OCI-LY7 (cell line): ENCODE measurements around the gene ID1. TPM values are rescaled to one million over a fixed set of nuclear protein-coding genes. Genes with fewer than 3 reads are reported as not detected.
"Not testable (repeated sequence)": the region's sequence is repeated elsewhere in the genome, so short reads cannot be mapped to it uniquely, and the experiment has no call there.

Experiments
- BruUV-seq: library from RNA; stranded (reverse); fragments of 400-500 nt; replicated peaks from 2 replicates; lab custom pipeline; 2021; lab: Mats Ljungman, UMichigan
- CTCF ChIA-PET: fragments of 300-600 bp; sonication (Branson Sonifier 250); formaldehyde crosslinking; loops from one replicate; lab custom pipeline; 2022; ENCODE audit warnings: antibody characterized with exemption; ENCODE audit not compliant: unreplicated experiment; lab: Charles Lee
- POLR2A ChIA-PET: fragments of 300-600 bp; sonication (Branson Sonifier 250); formaldehyde crosslinking; loops from one replicate; lab custom pipeline; 2022; ENCODE audit warnings: antibody characterized with exemption; lab: Charles Lee
- DNase-seq: peaks from one replicate; pipeline ENCODE4 v3.0.0-alpha.2; 2015; ENCODE audit warnings: low spot score
- H2AFZ ChIP-seq: fragments of 200-600 bp; sonication (generic), shearing (Covaris generic); 2 replicates; pipeline ENCODE4 v1.6.1; 2014; ENCODE audit warnings: mild to moderate bottlenecking, antibody characterized with exemption, low read length, moderate library complexity
- H3K27ac ChIP-seq: fragments of 200-600 bp; sonication (generic); 2 replicates; pipeline ENCODE4 v1.5.1; 2014; ENCODE audit warnings: mixed run types, low read depth, mild to moderate bottlenecking, moderate library complexity, low read length, inconsistent platforms; ENCODE audit not compliant: poor library complexity, severe bottlenecking
- H3K36me3 ChIP-seq: fragments of 200-600 bp; sonication (generic); 2 replicates; pipeline ENCODE4 v1.6.1; 2014; ENCODE audit warnings: mild to moderate bottlenecking, antibody characterized with exemption, low read length, moderate library complexity, mixed read lengths; ENCODE audit not compliant: insufficient read depth
- H3K4me1 ChIP-seq: fragments of 200-600 bp; sonication (generic); 2 replicates; pipeline ENCODE4 v1.5.1; 2014; ENCODE audit warnings: mild to moderate bottlenecking, low read length; ENCODE audit not compliant: insufficient read depth, poor library complexity, severe bottlenecking
- H3K4me2 ChIP-seq: fragments of 200-600 bp; sonication (generic); 2 replicates; pipeline ENCODE4 v1.6.1; 2014; ENCODE audit warnings: mild to moderate bottlenecking, low read length
- H3K4me3 ChIP-seq: fragments of 200-600 bp; sonication (generic); 2 replicates; pipeline ENCODE4 v1.5.1; 2014; ENCODE audit warnings: mild to moderate bottlenecking, low read depth, low read length; ENCODE audit not compliant: poor library complexity, severe bottlenecking
- H3K79me2 ChIP-seq: fragments of 200-600 bp; sonication (generic); 2 replicates; pipeline ENCODE4 v1.6.1; 2016; ENCODE audit warnings: low read depth, mild to moderate bottlenecking, low read length, moderate library complexity, mixed read lengths; ENCODE audit not compliant: insufficient read depth
- H3K9me2 ChIP-seq: fragments of 200-600 bp; sonication (generic); 2 replicates; pipeline ENCODE4 v1.6.1; 2016; ENCODE audit warnings: mild to moderate bottlenecking, low read length, mixed read lengths; ENCODE audit not compliant: insufficient read depth
- H3K9me3 ChIP-seq: fragments of 200-600 bp; sonication (generic); 2 replicates; pipeline ENCODE4 v1.6.1; 2014; ENCODE audit warnings: mild to moderate bottlenecking, mixed run types, low read length, mixed read lengths
- H4K20me1 ChIP-seq: fragments of 200-600 bp; sonication (generic); 2 replicates; pipeline ENCODE4 v1.6.1; 2014; ENCODE audit warnings: mild to moderate bottlenecking, antibody characterized with exemption, low read length, moderate library complexity, mixed read lengths; ENCODE audit not compliant: insufficient read depth
- EZH2phosphoT487 ChIP-seq: fragments of 200-600 bp; sonication (generic); IDR thresholded peaks from 2 replicates; pipeline ENCODE4 v1.6.1; 2018; ENCODE audit warnings: low read depth, borderline replicate concordance, mild to moderate bottlenecking, mixed run types, antibody characterized with exemption, low read length, moderate library complexity, mixed read lengths
- intact Hi-C: fragments of 100-400 bp; cut with micrococcal nuclease; formaldehyde crosslinking; loops from one replicate; pipeline ENCODE4 v1.10.0; 2022; ENCODE audit not compliant: unreplicated experiment
- total RNA-seq, 2 experiments: library from RNA; depleted of rRNA in 1 of 2; stranded (reverse); fragments of >200 nt in 1 of 2; shearing (Covaris generic) in 1 of 2; gene quantifications; 2 replicates each; pipeline ENCODE4 v1.2.3, GENCODE V29; 2014 to 2022
- TF ChIP-seq, protein P1 (sequence below): fragments of 200-600 bp; sonication (generic); conservative IDR thresholded peaks from 2 replicates; pipeline ENCODE4 v1.5.1; 2014; ENCODE audit warnings: mild to moderate bottlenecking, antibody characterized with exemption, low read length, moderate library complexity, mixed read lengths

Gene ID1
- total RNA-seq, 2 experiments from 2014 or later = 3.3 to 3.6 TPM

DNA sequence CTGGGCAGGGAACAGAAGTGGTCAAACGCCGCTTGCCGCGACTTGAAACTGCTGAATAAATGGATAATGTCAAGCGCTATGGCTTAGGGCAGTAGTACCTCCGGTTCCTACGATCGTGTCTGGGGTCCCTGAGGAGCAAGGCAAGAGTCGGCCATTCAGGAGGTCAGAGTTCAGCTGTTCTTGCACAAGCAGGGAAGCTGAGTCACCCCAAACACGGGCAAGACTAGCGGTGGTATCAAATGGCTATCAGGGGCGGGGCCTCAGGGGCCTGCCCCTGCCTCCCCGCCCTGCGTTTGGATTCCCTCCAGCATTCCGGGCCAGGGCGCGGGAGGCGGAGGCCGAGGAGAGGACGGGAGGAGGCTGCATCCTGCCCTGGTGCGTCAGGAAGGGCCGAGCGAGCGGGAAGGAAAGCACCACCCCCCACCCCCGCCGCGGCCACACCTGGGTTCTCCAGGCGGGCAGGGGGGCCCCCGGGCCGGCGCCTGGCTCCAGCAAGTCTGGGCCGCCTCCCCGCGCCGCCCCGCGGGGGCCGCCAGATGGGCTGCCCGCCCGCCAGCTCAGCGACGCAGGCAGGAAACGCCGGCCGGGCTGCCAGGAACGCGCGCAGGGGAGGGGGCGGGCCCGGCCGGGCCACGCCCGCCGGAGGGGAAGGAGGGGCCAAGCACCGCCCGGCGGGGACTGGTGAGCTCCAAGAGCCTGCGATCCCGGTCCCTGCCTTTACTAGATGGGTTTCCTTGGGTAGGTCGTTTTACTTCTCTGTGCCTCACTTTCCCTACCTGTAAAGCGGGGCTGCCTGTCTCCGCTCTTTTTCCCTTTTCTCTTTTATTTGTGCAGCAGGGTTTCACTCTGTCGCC, 32.2 kb upstream of the ID1 start:
- peak overlapping the region; percentile 75 for H3K4me2 ChIP-seq
- DNase-seq = peak; percentile 92
- TF ChIP-seq, protein P1, sequence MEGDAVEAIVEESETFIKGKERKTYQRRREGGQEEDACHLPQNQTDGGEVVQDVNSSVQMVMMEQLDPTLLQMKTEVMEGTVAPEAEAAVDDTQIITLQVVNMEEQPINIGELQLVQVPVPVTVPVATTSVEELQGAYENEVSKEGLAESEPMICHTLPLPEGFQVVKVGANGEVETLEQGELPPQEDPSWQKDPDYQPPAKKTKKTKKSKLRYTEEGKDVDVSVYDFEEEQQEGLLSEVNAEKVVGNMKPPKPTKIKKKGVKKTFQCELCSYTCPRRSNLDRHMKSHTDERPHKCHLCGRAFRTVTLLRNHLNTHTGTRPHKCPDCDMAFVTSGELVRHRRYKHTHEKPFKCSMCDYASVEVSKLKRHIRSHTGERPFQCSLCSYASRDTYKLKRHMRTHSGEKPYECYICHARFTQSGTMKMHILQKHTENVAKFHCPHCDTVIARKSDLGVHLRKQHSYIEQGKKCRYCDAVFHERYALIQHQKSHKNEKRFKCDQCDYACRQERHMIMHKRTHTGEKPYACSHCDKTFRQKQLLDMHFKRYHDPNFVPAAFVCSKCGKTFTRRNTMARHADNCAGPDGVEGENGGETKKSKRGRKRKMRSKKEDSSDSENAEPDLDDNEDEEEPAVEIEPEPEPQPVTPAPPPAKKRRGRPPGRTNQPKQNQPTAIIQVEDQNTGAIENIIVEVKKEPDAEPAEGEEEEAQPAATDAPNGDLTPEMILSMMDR = no peak
- intact Hi-C loops = loop anchor here (1.0 to 2.0 kb wide), 2 partner anchors 32 to 36 kb away; partner anchors contain the start of gene ID1
- H3K27ac ChIP-seq = peak overlapping the region; percentile 59
- CTCF ChIA-PET = interaction anchor here (2.6 kb wide), 1 partner anchor 40 kb away, joined by 11 read pairs; no protein-coding TSS in a partner anchor
- POLR2A ChIA-PET = interaction anchor here (0.7 to 3.7 kb wide), 9 partner anchors 12 to 111 kb away, joined by 3 to 25 read pairs (median 4); partner anchors contain the start of gene ID1
- H3K9me3 ChIP-seq = no peaks in the 10 kb centered on the region
- H4K20me1 ChIP-seq = no peaks in the 10 kb centered on the region
- no peaks in the 10 kb centered on the region for H3K9me2 ChIP-seq
- BruUV-seq = TSS peak; percentile 54
- peaks cover 20% of the 10 kb centered on the region; the same call in 1 of the 2 replicates for H3K36me3 ChIP-seq
- peaks cover 20% of the 10 kb centered on the region for H3K4me1 ChIP-seq
- peak overlapping the region; percentile 90 for H2AFZ ChIP-seq
- H3K4me3 ChIP-seq = peak overlapping the region; percentile 71
- no peaks in the 10 kb centered on the region for H3K79me2 ChIP-seq

DNA sequence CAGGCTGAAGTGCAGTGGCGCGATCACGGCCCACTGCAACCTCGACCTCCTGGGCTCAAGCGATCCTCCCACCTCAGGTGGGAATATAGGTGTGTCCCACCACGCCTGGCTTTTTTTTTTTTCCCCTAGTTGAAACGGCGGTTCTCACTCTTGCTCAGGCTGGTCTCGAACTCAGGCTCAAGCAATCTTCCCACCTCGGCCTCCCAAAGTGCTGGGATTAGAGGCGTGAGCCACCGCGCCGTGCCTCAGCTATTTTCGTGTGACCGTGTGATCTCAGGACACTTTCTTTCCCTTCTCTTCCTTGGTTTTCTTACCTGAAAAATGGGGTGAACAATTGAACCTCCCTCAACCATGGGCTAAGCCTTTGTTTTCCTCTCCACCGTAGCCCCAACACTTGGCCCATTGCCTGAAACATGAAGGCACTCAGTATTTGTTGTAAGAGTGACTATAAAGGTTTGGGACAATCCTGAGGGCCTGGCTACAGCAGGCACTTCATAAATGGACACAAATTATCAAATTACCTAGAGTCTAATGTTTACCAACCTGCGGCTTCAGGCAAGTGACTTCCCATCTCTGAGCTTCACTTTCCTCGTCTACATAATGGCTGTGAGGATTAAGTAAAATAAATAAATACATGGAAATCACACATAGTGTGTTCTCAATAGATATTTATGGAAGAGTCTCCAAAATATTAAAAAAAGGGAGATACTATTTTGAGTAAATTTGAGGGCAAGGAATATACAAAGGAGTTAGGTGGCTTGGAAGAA, 31.4 kb upstream of the ID1 start:
- ChIA-PET POLR2A (interaction anchor here (0.5 to 3.7 kb wide), 8 partner anchors 11 to 121 kb away, joined by 3 to 25 read pairs (median 4); partner anchors contain the start of gene ID1), CTCF (interaction anchor here (2.6 kb wide), 1 partner anchor 39 kb away, joined by 11 read pairs; no protein-coding TSS in a partner anchor)
- intact Hi-C loops = loop anchor here (1.0 to 2.0 kb wide), 2 partner anchors 31 to 36 kb away; partner anchors contain the start of gene ID1

DNA sequence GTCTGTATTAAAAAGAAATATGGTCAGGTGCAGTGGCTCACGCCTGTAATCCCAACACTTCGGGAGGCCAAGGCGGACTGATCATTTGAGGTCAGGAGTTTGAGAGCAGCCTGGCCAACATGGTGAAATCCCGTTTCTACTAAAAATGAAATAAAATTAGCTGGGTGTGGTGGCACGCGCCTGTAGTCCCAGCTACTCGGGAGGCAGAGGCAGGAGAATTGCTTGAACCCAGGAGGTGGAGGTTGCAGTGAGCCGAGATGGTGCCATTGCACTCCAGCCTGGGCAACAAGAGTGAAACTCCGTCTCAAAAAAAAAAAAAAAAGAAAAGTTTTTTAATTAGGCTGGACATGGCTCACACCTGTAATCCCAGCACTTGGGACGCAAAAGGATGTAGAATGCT, 30.1 kb upstream of the ID1 start:
- DNase-seq, H2AFZ ChIP-seq, H3K4me3 ChIP-seq, intact Hi-C loops, H3K4me2 ChIP-seq, H3K36me3 ChIP-seq, H3K9me3 ChIP-seq, H4K20me1 ChIP-seq, H3K79me2 ChIP-seq, CTCF ChIA-PET, H3K9me2 ChIP-seq, BruUV-seq, H3K27ac ChIP-seq: not testable (repeated sequence)
- peaks cover 16% of the 10 kb centered on the region for H3K4me1 ChIP-seq
- POLR2A ChIA-PET = interaction anchor here (0.6 kb wide), 1 partner anchor 731 kb away, joined by 9 read pairs; no protein-coding TSS in a partner anchor

More for the DNA sequence above, 31.4 kb upstream of the ID1 start:
- Histone ChIP-seq H4K20me1 (no peaks in the 10 kb centered on the region), H2AFZ (peak overlapping the region; percentile 90), H3K9me3 (no peaks in the 10 kb centered on the region), H3K4me2 (peak overlapping the region; percentile 75), H3K9me2 (no peaks in the 10 kb centered on the region), H3K79me2 (no peaks in the 10 kb centered on the region), H3K4me3 (peak overlapping the region; percentile 71), H3K4me1 (peaks cover 20% of the 10 kb centered on the region), H3K27ac (no peak overlapping the region), H3K36me3 (peaks cover 15% of the 10 kb centered on the region; the same call in 1 of the 2 replicates)
- BruUV-seq = no TSS peak
- no peak for DNase-seq
- TF ChIP-seq, protein P1 = no peak
- TF ChIP-seq EZH2phosphoT487 = no peak
